H4 (cell line): ENCODE measurements around the gene PAK4. TPM values are rescaled to one million over a fixed set of nuclear protein-coding genes. Genes with fewer than 3 reads are reported as not detected.

Source experiments
- DNase-seq: peaks from one replicate; pipeline ENCODE4 v3.0.0-alpha.2; 2015; ENCODE audit warnings: low spot score
- total RNA-seq: library from RNA; depleted of rRNA; stranded (reverse); fragments of >200 nt; shearing (Covaris generic); gene quantifications from 2 replicates; pipeline ENCODE4 v1.2.3, GENCODE V29; 2014

The PAK4 gene
- total RNA-seq, 1 experiment from 2014 or later, result 13.2 TPM

DNA sequence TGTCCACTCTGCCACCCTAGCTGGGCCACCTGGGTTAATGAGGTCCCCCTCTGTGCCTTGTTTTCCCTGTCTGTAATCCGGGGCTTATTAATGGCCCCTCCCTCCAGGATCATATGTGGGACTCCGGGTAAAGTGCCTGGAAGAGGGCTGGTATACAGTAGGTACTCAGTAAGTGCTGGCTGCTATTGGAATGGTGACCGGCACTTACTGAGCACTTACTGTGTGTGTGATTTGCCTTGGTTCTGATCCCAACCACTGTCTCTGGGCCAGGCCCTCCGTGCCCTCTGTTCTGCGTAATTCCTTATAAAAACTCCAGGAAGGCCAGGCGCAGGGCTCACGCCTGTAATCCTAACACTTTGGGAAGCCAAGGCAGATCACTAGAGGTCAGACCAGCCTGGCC lies 40.3 kb downstream of the PAK4 start:
- DNase-seq, result no peak

- no peak for DNase-seq
Measured at GRCh38 chr19:39166571-39167391, 41.2 kb downstream of the PAK4 start.

DNA sequence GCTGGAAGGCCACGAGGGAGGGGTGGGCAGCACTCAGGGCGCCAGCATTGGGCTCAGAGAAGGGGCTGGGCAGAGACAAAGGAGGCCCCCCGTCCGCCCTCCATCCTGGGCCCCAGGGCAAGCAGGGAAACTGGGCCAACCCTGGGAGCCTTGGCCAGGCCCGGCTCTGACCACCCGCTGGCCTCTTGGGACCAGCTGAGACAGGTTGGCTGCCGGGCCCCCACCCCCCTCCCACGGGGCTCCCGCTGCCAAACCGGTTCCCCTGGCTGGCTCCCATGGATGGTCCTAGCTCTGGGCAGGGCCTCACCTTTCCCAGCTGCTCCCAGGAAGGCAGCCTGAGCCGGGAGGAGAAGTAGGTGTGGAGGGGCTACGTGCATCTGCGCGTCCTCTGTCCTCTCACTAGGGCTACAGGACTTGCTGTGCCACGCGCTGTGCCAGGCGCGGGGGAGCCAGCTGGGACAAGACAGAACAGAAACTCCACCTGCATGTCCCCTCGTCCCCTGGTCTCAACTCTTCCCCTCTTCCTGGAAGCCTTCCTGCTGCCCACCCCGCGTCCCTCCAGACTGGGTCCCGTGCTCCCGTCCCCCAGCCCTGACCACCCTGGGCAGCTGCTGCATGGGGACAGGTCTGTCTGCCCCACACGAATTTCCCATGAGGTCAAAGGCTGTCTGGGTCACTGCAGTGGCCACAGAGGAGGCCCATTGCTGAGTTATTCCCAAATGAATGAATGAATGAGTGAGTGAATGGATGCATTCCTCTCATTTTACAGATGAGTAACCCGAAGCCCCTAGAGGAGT lies 42.1 kb downstream of the PAK4 start:
- no peak for DNase-seq

GRCh38 chr19:39168258-39169142 lies 42.9 kb downstream of the PAK4 start:
- DNase-seq, result no peak

GRCh38 chr19:39169143-39169810 lies 43.7 kb downstream of the PAK4 start:
- no peak for DNase-seq

- no peak for DNase-seq
Measured at GRCh38 chr19:39170386-39171231, 45.0 kb downstream of the PAK4 start.

- no peak for DNase-seq
Measured at GRCh38 chr19:39171479-39172465, 46.2 kb downstream of the PAK4 start.

GRCh38 chr19:39172700-39173501 lies 47.3 kb downstream of the PAK4 start:
- DNase-seq, result no peak

DNA sequence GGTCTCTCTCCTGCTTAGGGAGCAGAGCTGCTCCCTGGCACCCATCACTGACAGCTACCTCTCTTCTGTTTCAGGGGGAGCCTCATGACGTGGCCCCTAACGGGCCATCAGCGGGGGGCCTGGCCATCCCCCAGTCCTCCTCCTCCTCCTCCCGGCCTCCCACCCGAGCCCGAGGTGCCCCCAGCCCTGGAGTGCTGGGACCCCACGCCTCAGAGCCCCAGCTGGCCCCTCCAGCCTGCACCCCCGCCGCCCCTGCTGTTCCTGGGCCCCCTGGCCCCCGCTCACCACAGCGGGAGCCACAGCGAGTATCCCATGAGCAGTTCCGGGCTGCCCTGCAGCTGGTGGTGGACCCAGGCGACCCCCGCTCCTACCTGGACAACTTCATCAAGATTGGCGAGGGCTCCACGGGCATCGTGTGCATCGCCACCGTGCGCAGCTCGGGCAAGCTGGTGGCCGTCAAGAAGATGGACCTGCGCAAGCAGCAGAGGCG lies 48.0 kb downstream of the PAK4 start:
- DNase-seq, result no peak

DNA sequence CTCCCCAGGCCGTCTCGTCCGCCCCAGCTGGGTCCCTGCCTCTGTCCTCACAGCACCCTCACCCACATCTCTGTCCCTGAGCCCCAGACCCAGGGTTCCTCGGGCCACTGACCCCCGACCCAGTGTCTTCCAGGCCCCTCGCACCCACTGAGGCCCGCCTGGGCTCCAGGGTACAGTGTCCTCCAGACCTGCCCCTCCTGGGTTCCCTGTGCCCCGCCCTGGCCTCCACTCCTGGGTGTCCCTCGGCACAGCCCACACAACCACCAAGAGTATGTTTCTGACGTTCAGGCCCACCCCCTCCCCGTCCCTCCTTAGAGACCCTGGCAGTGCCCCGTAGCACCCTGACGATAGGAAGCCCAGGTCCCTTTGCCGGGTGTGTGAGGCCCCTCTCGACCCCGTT lies 48.6 kb downstream of the PAK4 start:
- DNase-seq, result no peak

- DNase-seq, result no peak
Measured at GRCh38 chr19:39174558-39175544, 49.3 kb downstream of the PAK4 start.

GRCh38 chr19:39175564-39175963 lies 50.0 kb downstream of the PAK4 start:
- no peak for DNase-seq

DNA sequence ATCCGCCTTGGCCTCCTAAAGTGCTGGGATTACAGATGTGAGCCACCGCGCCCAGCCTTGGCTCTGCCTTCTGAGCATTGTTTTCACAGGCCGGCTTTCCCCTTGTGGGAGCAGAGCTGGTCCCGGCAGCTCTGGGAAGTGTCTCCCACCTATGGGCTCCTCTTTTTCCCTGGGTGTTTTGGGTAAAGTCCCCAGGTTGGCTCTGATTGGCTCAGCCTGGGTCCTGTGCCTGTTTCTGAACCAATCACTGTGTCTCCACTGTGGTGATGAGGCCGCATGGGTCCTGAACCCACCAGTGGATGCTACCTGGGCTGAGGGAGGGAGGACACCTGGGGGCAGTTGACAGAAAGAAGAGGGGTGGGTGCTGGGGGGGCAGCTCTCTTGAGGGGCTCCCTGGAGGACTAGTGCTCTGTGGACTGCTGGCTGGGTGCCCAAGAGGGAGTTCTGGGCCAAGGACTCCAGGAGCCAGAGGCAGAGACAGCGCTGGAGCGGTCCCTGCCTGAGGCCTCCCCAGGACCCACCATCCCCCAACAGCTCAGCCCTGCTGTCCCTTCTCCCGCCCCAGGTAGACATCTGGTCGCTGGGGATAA lies 51.6 kb downstream of the PAK4 start:
- DNase-seq, result no peak

GRCh38 chr19:39177736-39178135 lies 52.1 kb downstream of the PAK4 start:
- no peak for DNase-seq

GRCh38 chr19:39178296-39179006 lies 52.9 kb downstream of the PAK4 start:
- no peak for DNase-seq

DNA sequence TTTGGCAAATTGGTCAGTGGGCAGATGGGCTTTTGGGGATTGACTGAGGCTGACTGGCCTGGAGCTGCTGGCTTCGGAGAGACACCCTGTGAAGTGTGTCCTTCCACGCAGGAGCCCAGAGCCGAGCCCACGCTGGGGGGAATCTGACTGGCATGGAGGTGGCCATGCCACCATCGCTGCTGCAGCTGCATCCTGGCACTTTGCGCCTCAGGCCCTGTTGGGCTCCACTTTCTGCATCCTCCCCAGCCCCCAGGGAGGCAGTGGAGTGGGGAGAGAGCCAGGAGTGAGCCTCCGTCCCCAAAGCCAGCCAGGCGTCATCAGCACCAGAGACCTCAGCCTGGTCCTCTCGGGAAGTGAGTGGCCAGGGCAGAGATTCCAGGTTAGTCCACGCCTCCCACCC lies 54.2 kb downstream of the PAK4 start:
- no peak for DNase-seq
